ENCODE data around the gene WFDC8.

WFDC8 gene

GRCh38 chr20:45502561-45502960, 76.5 kb downstream of the WFDC8 start:
- no peak for TF ChIP-seq CTCF (IDR thresholded peaks at IDR 0.05; ENCODE audit: insufficient read depth, low read depth, low read length, missing control alignments)
- no peak for DNase-seq (ENCODE audit: low read depth)
- H3K4me3 ChIP-seq (ENCODE audit: low read length) = no peak overlapping the region
